Bone marrow (tissue), 2 donors: ENCODE data around the gene UBE2L3.
"Not testable (repeated sequence)": the region's sequence is repeated elsewhere in the genome, so short reads cannot be mapped to it uniquely, and the experiment has no call there.

Experiments used
- DNase-seq, 2 donors: peaks; one replicate each; lab custom pipeline; 2025; lab: John Stamatoyannopoulos, UW

Gene UBE2L3

GRCh38 chr22:21567456-21568346, at the start of gene UBE2L3:
UBE2L3 (plus strand) TSS chr22:21567714; CDS start chr22:21567745, 31 bp downstream.
- DNase-seq, result peak; percentile 47 to 60

- DNase-seq, result not testable (repeated sequence)
Measured at GRCh38 chr22:21526705-21527500, 40.6 kb upstream of the UBE2L3 start.

GRCh38 chr22:21531525-21531924, 36.0 kb upstream of the UBE2L3 start:
- DNase-seq, result not testable (repeated sequence)

- DNase-seq, result not testable (repeated sequence)
Measured at GRCh38 chr22:21532863-21533648, 34.5 kb upstream of the UBE2L3 start.

- DNase-seq, result not testable (repeated sequence)
Measured at GRCh38 chr22:21539862-21540261, 27.7 kb upstream of the UBE2L3 start.

- DNase-seq, result not testable (repeated sequence)
Measured at GRCh38 chr22:21544432-21545322, 22.8 kb upstream of the UBE2L3 start.

GRCh38 chr22:21549558-21549957, 18.0 kb upstream of the UBE2L3 start:
- not testable (repeated sequence) for DNase-seq

GRCh38 chr22:21550008-21550677, 17.4 kb upstream of the UBE2L3 start:
- DNase-seq, result not testable (repeated sequence)

GRCh38 chr22:21550678-21551047, 16.9 kb upstream of the UBE2L3 start:
- DNase-seq, result not testable (repeated sequence)

- not testable (repeated sequence) for DNase-seq
Measured at GRCh38 chr22:21551361-21551760, 16.2 kb upstream of the UBE2L3 start, which contains the start of gene RIMBP3C. RIMBP3C (minus strand) TSS chr22:21551461; CDS start chr22:21550976, 485 bp downstream.

- not testable (repeated sequence) for DNase-seq
Measured at GRCh38 chr22:21559345-21560125, 8.0 kb upstream of the UBE2L3 start.

GRCh38 chr22:21560657-21561056, 6.9 kb upstream of the UBE2L3 start:
- not testable (repeated sequence) for DNase-seq

GRCh38 chr22:21563912-21564311, 3.6 kb upstream of the UBE2L3 start:
- no peak for DNase-seq

- no peak for DNase-seq
Measured at GRCh38 chr22:21564411-21564810, 3.1 kb upstream of the UBE2L3 start.

GRCh38 chr22:21568347-21569075, 997 bp downstream of the UBE2L3 start:
- DNase-seq, result peak in 1 of 2 donors; percentile 1

GRCh38 chr22:21569076-21569427, 1.5 kb downstream of the UBE2L3 start:
- not testable (repeated sequence) for DNase-seq

- DNase-seq, result peak in 1 of 2 donors; percentile 28
Measured at GRCh38 chr22:21569459-21570170, 2.1 kb downstream of the UBE2L3 start.

GRCh38 chr22:21570398-21570797, 2.9 kb downstream of the UBE2L3 start:
- no peak for DNase-seq
